HEK293 (cell line): Measurements from ENCODE around the gene CYP2D6.

Experiments
- CTCF ChIA-PET: fragments of 350-600 bp; formaldehyde crosslinking; extraction: SDS; loops from one replicate; lab custom pipeline; 2021; ENCODE audit warnings: antibody characterized with exemption; lab: Yijun Ruan, JAX
- POLR2A ChIA-PET: fragments of 300-600 bp; formaldehyde crosslinking; extraction: SDS; loops from one replicate; lab custom pipeline; 2020; ENCODE audit warnings: antibody characterized with exemption, inconsistent platforms; lab: Yijun Ruan, JAX
- H3K27ac ChIP-seq: fragments of 200-500 bp; sonication (Bioruptor generic); 2 replicates; pipeline ENCODE4 v1.5.1; 2014; ENCODE audit warnings: low read depth, low read length, control low read depth, inconsistent platforms; ENCODE audit errors: extremely low read depth
- H3K36me3 ChIP-seq, 2 experiments: fragments of 200-500 bp in 1 of 2; sonication (Bioruptor generic) in 1 of 2; 1 replicate in 1 of 2; 2 replicates in 1 of 2; pipeline ENCODE4 v1.5.1; 2014 to 2017; ENCODE audit warnings: inconsistent platforms in 2 of 2, low read length in 2 of 2; ENCODE audit not compliant: control insufficient read depth in 2 of 2, insufficient read depth in 1 of 2
- H3K4me1 ChIP-seq: fragments of 200-500 bp; sonication (Bioruptor generic); 2 replicates; pipeline ENCODE4 v1.5.1; 2014; ENCODE audit warnings: mild to moderate bottlenecking, low read length, inconsistent platforms; ENCODE audit not compliant: control insufficient read depth, insufficient read depth
- H3K4me3 ChIP-seq: 2 replicates; pipeline ENCODE4 v1.5.1; 2011; ENCODE audit warnings: low read depth, mild to moderate bottlenecking, control low read depth, low read length, moderate library complexity
- H3K9me3 ChIP-seq: fragments of 200-500 bp; sonication (Bioruptor generic); 2 replicates; pipeline ENCODE4 v1.5.1; 2014; ENCODE audit warnings: low read depth, low read length, inconsistent platforms; ENCODE audit not compliant: control insufficient read depth, insufficient read depth
- KLF16 ChIP-seq: fragments of 450-650 bp; formaldehyde crosslinking; IDR thresholded peaks from 2 replicates; pipeline ENCODE4 v1.5.1; 2017; ENCODE audit warnings: missing biosample characterization, missing genetic modification characterization
- KLF8 ChIP-seq: fragments of 450-650 bp; formaldehyde crosslinking; IDR thresholded peaks from 2 replicates; pipeline ENCODE4 v1.5.1; 2016; ENCODE audit warnings: missing biosample characterization, missing genetic modification characterization
- MEIS1 ChIP-seq: sonication (generic); formaldehyde crosslinking; IDR thresholded peaks from 2 replicates; pipeline ENCODE4 v1.8.1; 2022; ENCODE audit warnings: missing genetic modification reagents, mild to moderate bottlenecking, borderline replicate concordance
- SCRT2 ChIP-seq: fragments of 450-650 bp; formaldehyde crosslinking; IDR thresholded peaks from 2 replicates; pipeline ENCODE4 v1.5.1; 2016; ENCODE audit warnings: missing biosample characterization, missing genetic modification characterization
- TCF7L2 ChIP-seq: IDR thresholded peaks from 2 replicates; pipeline ENCODE4 v1.6.1; 2011; ENCODE audit warnings: low read depth, mild to moderate bottlenecking, inconsistent platforms, low read length, moderate library complexity, borderline replicate concordance
- ZBTB20 ChIP-seq: fragments of 450-650 bp; formaldehyde crosslinking; IDR thresholded peaks from 2 replicates; pipeline ENCODE4 v1.5.1; 2016; ENCODE audit warnings: missing biosample characterization, missing genetic modification characterization
- ZBTB49 ChIP-seq: fragments of 450-650 bp; formaldehyde crosslinking; IDR thresholded peaks from 2 replicates; pipeline ENCODE4 v1.5.1; 2016; ENCODE audit warnings: missing biosample characterization, missing genetic modification characterization, low read depth
- ZNF138 ChIP-seq: fragments of 450-650 bp; formaldehyde crosslinking; IDR thresholded peaks from 2 replicates; pipeline ENCODE4 v1.5.1; 2016; ENCODE audit warnings: missing biosample characterization, missing genetic modification characterization, borderline replicate concordance
- ZNF184 ChIP-seq: fragments of 450-650 bp; IDR thresholded peaks from 2 replicates; pipeline ENCODE4 v1.5.1; 2018; ENCODE audit warnings: missing biosample characterization, mild to moderate bottlenecking, missing genetic modification characterization
- ZNF23 ChIP-seq: fragments of 450-650 bp; formaldehyde crosslinking; IDR thresholded peaks from 2 replicates; pipeline ENCODE4 v1.5.1; 2016; ENCODE audit warnings: missing biosample characterization, missing genetic modification characterization, borderline replicate concordance
- ZNF335 ChIP-seq: fragments of 450-650 bp; formaldehyde crosslinking; conservative IDR thresholded peaks from 2 replicates; pipeline ENCODE4 v1.5.1; 2016; ENCODE audit warnings: missing biosample characterization, missing genetic modification characterization
- ZNF664 ChIP-seq: fragments of 450-650 bp; formaldehyde crosslinking; IDR thresholded peaks from 2 replicates; pipeline ENCODE4 v1.5.1; 2016; ENCODE audit warnings: missing biosample characterization, missing genetic modification characterization
- ZNF791 ChIP-seq: fragments of 450-650 bp; formaldehyde crosslinking; IDR thresholded peaks from 2 replicates; pipeline ENCODE4 v1.5.1; 2016; ENCODE audit warnings: missing biosample characterization, missing genetic modification characterization
- ZSCAN4 ChIP-seq: fragments of 450-650 bp; formaldehyde crosslinking; IDR thresholded peaks from 2 replicates; pipeline ENCODE4 v1.5.1; 2017; ENCODE audit warnings: missing biosample characterization, missing genetic modification characterization
- TF ChIP-seq, protein P1 (sequence below): fragments of 450-650 bp; formaldehyde crosslinking; IDR thresholded peaks from 2 replicates; pipeline ENCODE4 v1.5.1; 2017; ENCODE audit warnings: missing biosample characterization, missing genetic modification characterization
- TF ChIP-seq, protein P2 (sequence below): fragments of 450-650 bp; formaldehyde crosslinking; conservative IDR thresholded peaks from 2 replicates; pipeline ENCODE4 v1.5.1; 2016; ENCODE audit warnings: low read depth, missing biosample characterization, missing genetic modification characterization

CYP2D6 gene

DNA sequence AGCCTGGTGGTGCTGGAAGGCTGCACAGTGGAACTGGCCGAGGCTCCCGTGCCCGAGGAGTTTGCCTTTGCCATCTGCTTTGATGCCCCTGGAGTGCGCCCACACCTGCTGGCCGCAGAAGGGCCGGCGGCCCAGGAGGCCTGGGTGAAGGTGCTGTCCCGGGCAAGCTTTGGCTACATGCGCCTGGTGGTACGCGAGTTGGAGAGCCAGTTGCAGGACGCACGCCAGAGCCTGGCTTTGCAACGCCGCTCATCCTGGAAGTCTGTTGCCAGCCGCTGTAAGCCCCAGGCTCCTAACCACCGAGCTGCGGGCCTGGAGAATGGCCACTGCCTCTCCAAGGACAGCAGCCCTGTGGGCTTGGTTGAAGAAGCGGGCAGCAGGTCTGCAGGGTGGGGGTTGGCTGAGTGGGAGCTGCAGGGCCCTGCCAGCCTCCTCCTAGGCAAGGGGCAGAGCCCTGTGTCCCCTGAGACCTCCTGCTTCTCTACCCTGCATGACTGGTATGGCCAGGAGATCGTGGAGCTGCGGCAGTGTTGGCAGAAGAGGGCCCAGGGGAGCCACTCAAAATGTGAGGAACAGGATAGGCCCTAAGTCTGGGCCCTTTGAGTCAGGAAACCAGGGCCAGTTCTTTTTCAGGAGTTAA is 53.0 kb downstream of the CYP2D6 start:
- CTCF ChIA-PET = no interaction called here
- Histone ChIP-seq H3K4me1 (peaks cover 4% of the 10 kb centered on the region; the same call in 1 of the 2 replicates), H3K27ac (no peak overlapping the region), H3K36me3 (peaks cover 0 to 12% of the 10 kb centered on the region in 2 experiments; a peak in 2 of 3 replicates), H3K4me3 (no peak overlapping the region), H3K9me3 (no peaks in the 10 kb centered on the region)
- TF ChIP-seq, protein P1, sequence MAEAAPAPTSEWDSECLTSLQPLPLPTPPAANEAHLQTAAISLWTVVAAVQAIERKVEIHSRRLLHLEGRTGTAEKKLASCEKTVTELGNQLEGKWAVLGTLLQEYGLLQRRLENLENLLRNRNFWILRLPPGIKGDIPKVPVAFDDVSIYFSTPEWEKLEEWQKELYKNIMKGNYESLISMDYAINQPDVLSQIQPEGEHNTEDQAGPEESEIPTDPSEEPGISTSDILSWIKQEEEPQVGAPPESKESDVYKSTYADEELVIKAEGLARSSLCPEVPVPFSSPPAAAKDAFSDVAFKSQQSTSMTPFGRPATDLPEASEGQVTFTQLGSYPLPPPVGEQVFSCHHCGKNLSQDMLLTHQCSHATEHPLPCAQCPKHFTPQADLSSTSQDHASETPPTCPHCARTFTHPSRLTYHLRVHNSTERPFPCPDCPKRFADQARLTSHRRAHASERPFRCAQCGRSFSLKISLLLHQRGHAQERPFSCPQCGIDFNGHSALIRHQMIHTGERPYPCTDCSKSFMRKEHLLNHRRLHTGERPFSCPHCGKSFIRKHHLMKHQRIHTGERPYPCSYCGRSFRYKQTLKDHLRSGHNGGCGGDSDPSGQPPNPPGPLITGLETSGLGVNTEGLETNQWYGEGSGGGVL (tag by site-specific recombination) = no peak
- no peak for TF ChIP-seq ZNF23 (tag by site-specific recombination)
- TF ChIP-seq KLF8 (tag by site-specific recombination) = no peak
- no peak for TF ChIP-seq ZBTB49 (tag by site-specific recombination)
- no peak for TF ChIP-seq ZNF184 (tag by site-specific recombination)
- TF ChIP-seq ZSCAN4 = no peak
- no peak for TF ChIP-seq ZNF664 (tag by site-specific recombination)
- TF ChIP-seq KLF16 = no peak
- no peak for TF ChIP-seq ZBTB20
- TF ChIP-seq TCF7L2 = no peak
- TF ChIP-seq ZNF138 (tag by site-specific recombination) = no peak
- no peak for TF ChIP-seq MEIS1 (CRISPR knock-in tag)
- TF ChIP-seq ZNF791 = no peak
- TF ChIP-seq, protein P2, sequence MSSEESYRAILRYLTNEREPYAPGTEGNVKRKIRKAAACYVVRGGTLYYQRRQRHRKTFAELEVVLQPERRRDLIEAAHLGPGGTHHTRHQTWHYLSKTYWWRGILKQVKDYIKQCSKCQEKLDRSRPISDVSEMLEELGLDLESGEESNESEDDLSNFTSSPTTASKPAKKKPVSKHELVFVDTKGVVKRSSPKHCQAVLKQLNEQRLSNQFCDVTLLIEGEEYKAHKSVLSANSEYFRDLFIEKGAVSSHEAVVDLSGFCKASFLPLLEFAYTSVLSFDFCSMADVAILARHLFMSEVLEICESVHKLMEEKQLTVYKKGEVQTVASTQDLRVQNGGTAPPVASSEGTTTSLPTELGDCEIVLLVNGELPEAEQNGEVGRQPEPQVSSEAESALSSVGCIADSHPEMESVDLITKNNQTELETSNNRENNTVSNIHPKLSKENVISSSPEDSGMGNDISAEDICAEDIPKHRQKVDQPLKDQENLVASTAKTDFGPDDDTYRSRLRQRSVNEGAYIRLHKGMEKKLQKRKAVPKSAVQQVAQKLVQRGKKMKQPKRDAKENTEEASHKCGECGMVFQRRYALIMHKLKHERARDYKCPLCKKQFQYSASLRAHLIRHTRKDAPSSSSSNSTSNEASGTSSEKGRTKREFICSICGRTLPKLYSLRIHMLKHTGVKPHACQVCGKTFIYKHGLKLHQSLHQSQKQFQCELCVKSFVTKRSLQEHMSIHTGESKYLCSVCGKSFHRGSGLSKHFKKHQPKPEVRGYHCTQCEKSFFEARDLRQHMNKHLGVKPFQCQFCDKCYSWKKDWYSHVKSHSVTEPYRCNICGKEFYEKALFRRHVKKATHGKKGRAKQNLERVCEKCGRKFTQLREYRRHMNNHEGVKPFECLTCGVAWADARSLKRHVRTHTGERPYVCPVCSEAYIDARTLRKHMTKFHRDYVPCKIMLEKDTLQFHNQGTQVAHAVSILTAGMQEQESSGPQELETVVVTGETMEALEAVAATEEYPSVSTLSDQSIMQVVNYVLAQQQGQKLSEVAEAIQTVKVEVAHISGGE (tag by site-specific recombination) = no peak
- no peak for TF ChIP-seq SCRT2 (tag by site-specific recombination)
- no peak for TF ChIP-seq ZNF335 (tag by site-specific recombination)
- POLR2A ChIA-PET = interaction anchor here (3.1 to 3.3 kb wide), 2 partner anchors 12 to 131 kb away, joined by 17 to 56 read pairs; partner anchors contain the start of genes CENPM and NDUFA6
